ENCODE data around the gene CLEC16A.

GRCh38 chr16:11174141-11174540 is 229.8 kb downstream of the CLEC16A start:
- TF ChIP-seq POLR2A (IDR thresholded peaks at IDR 0.05) (no peak), POLR2AphosphoS5 (IDR thresholded peaks at IDR 0.05) (no peak), EP300 (IDR thresholded peaks at IDR 0.05; ENCODE audit: low read depth) (no peak)
- TF ChIP-seq, protein P1, sequence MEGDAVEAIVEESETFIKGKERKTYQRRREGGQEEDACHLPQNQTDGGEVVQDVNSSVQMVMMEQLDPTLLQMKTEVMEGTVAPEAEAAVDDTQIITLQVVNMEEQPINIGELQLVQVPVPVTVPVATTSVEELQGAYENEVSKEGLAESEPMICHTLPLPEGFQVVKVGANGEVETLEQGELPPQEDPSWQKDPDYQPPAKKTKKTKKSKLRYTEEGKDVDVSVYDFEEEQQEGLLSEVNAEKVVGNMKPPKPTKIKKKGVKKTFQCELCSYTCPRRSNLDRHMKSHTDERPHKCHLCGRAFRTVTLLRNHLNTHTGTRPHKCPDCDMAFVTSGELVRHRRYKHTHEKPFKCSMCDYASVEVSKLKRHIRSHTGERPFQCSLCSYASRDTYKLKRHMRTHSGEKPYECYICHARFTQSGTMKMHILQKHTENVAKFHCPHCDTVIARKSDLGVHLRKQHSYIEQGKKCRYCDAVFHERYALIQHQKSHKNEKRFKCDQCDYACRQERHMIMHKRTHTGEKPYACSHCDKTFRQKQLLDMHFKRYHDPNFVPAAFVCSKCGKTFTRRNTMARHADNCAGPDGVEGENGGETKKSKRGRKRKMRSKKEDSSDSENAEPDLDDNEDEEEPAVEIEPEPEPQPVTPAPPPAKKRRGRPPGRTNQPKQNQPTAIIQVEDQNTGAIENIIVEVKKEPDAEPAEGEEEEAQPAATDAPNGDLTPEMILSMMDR (IDR thresholded peaks at IDR 0.05) = no peak

Data from transverse colon (tissue), 4 donors.